ENCODE measurements around the gene LARP1.

LARP1 gene

GRCh38 chr5:154858297-154858971 lies 103.3 kb downstream of the LARP1 start, which contains the start of gene CNOT8:
CNOT8 (plus strand) TSS chr5:154858627; CDS start chr5:154863279, 4,652 bp downstream.
- peaks cover 0 to 45% (median 23%) of the 10 kb centered on the region in 4 donors for H3K4me1 ChIP-seq
- intact Hi-C loops (cut with DNase I; ENCODE audit: low total_unique reads), result loop anchor here (5.0 kb wide), 1 partner anchor 79 kb away; the partner anchor contains the start of gene GEMIN5

DNA sequence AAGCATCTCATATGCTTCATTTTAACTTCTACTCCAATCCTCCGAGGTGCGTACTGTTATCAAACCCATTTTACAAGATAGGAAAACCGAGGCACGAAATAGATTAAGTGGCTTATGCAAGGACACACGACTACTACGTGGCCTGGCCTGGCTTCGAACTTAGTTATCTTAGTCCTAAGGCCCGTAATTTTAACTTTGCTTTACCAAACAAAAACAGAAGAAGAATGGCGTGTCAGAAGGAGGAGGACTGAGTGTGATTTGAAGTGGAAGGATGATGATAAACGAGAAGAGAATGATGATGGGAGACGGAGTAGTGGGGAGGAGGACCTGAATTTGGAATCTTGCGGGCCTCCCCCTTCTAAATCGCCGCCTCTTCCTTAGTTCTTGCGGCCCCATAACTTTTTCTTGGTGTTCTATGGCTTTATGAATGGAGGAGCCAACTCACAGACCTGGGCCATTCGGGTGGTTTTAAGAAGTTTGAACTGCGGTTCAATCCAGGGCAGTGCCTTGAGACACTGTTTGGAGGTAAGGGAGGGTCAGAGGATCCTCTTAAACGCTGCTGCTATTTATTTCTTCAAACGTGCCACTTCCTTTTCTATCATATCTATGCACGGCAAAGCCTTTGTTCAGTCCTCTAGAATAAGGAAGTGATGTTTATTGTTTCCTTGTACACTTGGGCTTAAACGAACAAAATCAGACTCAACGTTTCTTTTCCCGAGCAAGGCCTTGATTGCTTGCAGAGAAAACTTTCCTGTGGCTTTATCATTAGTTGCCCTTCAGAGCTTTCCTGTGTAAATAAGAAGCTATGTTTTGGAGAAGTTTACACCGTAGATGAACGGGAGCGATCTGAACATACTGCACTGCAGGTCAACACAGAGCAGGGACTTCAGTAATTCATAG lies 104.0 kb downstream of the LARP1 start:
- TF ChIP-seq CTCF (IDR thresholded peaks at IDR 0.05), result no peak
- DNase-seq, result no peak
- H3K4me1 ChIP-seq, result peaks cover 0 to 45% (median 23%) of the 10 kb centered on the region in 4 donors
- no peaks in the 10 kb centered on the region for H3K9me3 ChIP-seq
- H3K36me3 ChIP-seq, result peaks cover 0 to 9% (median 5%) of the 10 kb centered on the region in 3 donors
- intact Hi-C loops (cut with DNase I; ENCODE audit: low total_unique reads), result loop anchor here (5.0 kb wide), 1 partner anchor 78 kb away; the partner anchor contains the start of gene GEMIN5
- no peaks in the 10 kb centered on the region for H3K27me3 ChIP-seq
- peak overlapping the region; percentile 85 to 92 for H3K4me3 ChIP-seq
- H3K27ac ChIP-seq, result peak overlapping the region; percentile 98

More at GRCh38 chr5:154858297-154858971, 103.3 kb downstream of the LARP1 start, which contains the start of gene CNOT8:
- TF ChIP-seq CTCF (IDR thresholded peaks at IDR 0.05), result no peak
- Histone ChIP-seq H3K27ac (peak within 1 kb of the TSS; percentile 98), H3K9me3 (no peaks in the 10 kb centered on the region), H3K36me3 (peaks cover 0 to 4% (median 3%) of the 10 kb centered on the region in 3 donors), H3K27me3 (no peaks in the 10 kb centered on the region), H3K4me3 (peak within 1 kb of the TSS; percentile 85 to 92)
- peak; percentile 99 for DNase-seq

DNA sequence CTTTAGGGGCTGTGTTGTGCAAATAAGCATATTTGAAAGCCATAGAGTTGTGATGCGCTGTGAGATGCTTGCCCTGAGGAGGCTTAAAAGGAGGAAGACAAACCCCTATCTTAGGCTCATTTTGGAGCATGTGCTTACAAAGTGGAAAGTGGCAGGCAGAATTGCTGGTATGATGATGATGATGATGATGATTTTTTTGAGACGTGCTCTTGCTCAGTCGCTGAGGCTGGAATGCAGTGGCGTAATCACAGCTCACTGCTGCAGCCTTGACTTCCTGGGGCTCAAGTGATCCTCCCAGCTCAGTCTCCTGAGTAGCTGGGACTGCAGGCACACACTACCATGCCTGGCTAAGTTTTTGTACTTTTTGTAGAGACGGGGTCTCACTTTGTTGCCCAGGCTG lies 104.9 kb downstream of the LARP1 start:
- H3K27ac ChIP-seq, result peak overlapping the region; percentile 98
- H3K4me1 ChIP-seq, result peaks cover 0 to 45% (median 23%) of the 10 kb centered on the region in 4 donors
- H3K36me3 ChIP-seq, result peaks cover 8 to 16% (median 12%) of the 10 kb centered on the region in 3 donors
- TF ChIP-seq CTCF (IDR thresholded peaks at IDR 0.05), result no peak
- intact Hi-C loops (cut with DNase I; ENCODE audit: low total_unique reads), result no loop called here
- H3K9me3 ChIP-seq, result no peaks in the 10 kb centered on the region
- DNase-seq, result peak; percentile 71 to 79
- peak overlapping the region; percentile 85 to 92 for H3K4me3 ChIP-seq
- H3K27me3 ChIP-seq, result no peaks in the 10 kb centered on the region

GRCh38 chr5:154860765-154861164 lies 105.6 kb downstream of the LARP1 start:
- no peaks in the 10 kb centered on the region for H3K27me3 ChIP-seq
- TF ChIP-seq CTCF (IDR thresholded peaks at IDR 0.05), result no peak
- peak overlapping the region; percentile 98 for H3K27ac ChIP-seq
- no peak for DNase-seq
- H3K4me3 ChIP-seq, result peak overlapping the region; percentile 85 to 92
- H3K4me1 ChIP-seq, result peaks cover 0 to 45% (median 23%) of the 10 kb centered on the region in 4 donors
- peaks cover 15 to 23% (median 19%) of the 10 kb centered on the region in 3 donors for H3K36me3 ChIP-seq
- intact Hi-C loops (cut with DNase I; ENCODE audit: low total_unique reads), result no loop called here
- no peaks in the 10 kb centered on the region for H3K9me3 ChIP-seq

- H3K9me3 ChIP-seq, result no peaks in the 10 kb centered on the region
- no peaks in the 10 kb centered on the region for H3K27me3 ChIP-seq
- peaks cover 24 to 33% (median 29%) of the 10 kb centered on the region in 3 donors for H3K36me3 ChIP-seq
- intact Hi-C loops (cut with DNase I; ENCODE audit: low total_unique reads), result no loop called here
- no peak overlapping the region for H3K27ac ChIP-seq
- peaks cover 0 to 46% (median 18%) of the 10 kb centered on the region in 4 donors for H3K4me1 ChIP-seq
- no peak for DNase-seq
- TF ChIP-seq CTCF (IDR thresholded peaks at IDR 0.05), result no peak
- peak overlapping the region in 1 of 2 donors; percentile 85 for H3K4me3 ChIP-seq
Measured at GRCh38 chr5:154861946-154862345, 106.8 kb downstream of the LARP1 start.

All from tibial artery (tissue), 4 donors.